H1 (cell line): ENCODE measurements around the gene NFATC4.

ENCODE experiments used
- HDAC2 ChIP-seq, 2 experiments: fragments of 300-600 bp in 1 of 2; sonication (generic) in 1 of 2; IDR thresholded peaks; 2 replicates each; pipeline ENCODE4 v1.6.1; 2011 to 2012; ENCODE audit warnings: low read depth in 2 of 2, low read length in 2 of 2, mild to moderate bottlenecking in 2 of 2, moderate library complexity in 2 of 2, borderline replicate concordance in 1 of 2, inconsistent platforms in 1 of 2
- MAFK ChIP-seq: IDR thresholded peaks from 2 replicates; pipeline ENCODE4 v1.6.1; 2012; ENCODE audit warnings: low read depth, mild to moderate bottlenecking, improper control_type of control experiment, low read length
- PHF8 ChIP-seq: fragments of 200-600 bp; sonication (generic); conservative IDR thresholded peaks from 2 replicates; pipeline ENCODE4 v1.7.1; 2012; ENCODE audit warnings: low read depth, mild to moderate bottlenecking, inconsistent platforms, low read length, moderate library complexity
- POLR2A ChIP-seq, 2 experiments: IDR thresholded peaks; 1 replicate in 1 of 2; 2 replicates in 1 of 2; pipeline ENCODE4 v1.6.1; 2011; ENCODE audit warnings: low read depth in 2 of 2, low read length in 2 of 2, mild to moderate bottlenecking in 2 of 2; ENCODE audit errors: control extremely low read depth in 1 of 2
- POLR2AphosphoS5 ChIP-seq: IDR thresholded peaks from 2 replicates; pipeline ENCODE4 v1.6.1; 2011; ENCODE audit warnings: low read depth, low read length
- RAD21 ChIP-seq, 2 experiments: IDR thresholded peaks in 1 of 2; conservative IDR thresholded peaks in 1 of 2; 2 replicates each; pipeline ENCODE4 v1.6.1; 2011; ENCODE audit warnings: low read depth in 2 of 2, low read length in 2 of 2, improper control_type of control experiment in 1 of 2, inconsistent platforms in 1 of 2, mild to moderate bottlenecking in 1 of 2, moderate library complexity in 1 of 2
- TEAD4 ChIP-seq: IDR thresholded peaks from 2 replicates; pipeline ENCODE4 v1.6.1; 2012; ENCODE audit warnings: low read depth, low read length, inconsistent platforms, mixed read lengths
- TF ChIP-seq, protein P1 (sequence below), 3 experiments: IDR thresholded peaks; 1 replicate in 2 of 3; 2 replicates in 1 of 3; pipeline versions ENCODE4 v1.5.1 to v1.6.1; 2011; ENCODE audit warnings: low read length in 3 of 3, mild to moderate bottlenecking in 3 of 3, inconsistent platforms in 2 of 3, low read depth in 1 of 3, moderate library complexity in 1 of 3; ENCODE audit not compliant: insufficient read depth in 1 of 3; ENCODE audit errors: control extremely low read depth in 1 of 3

GRCh38 chr14:24325041-24325530 is 42.9 kb upstream of the NFATC4 start:
- TF ChIP-seq PHF8: no peak
- TF ChIP-seq RAD21 (IDR thresholded peaks at IDR 0.05 in 1 of 2, conservative IDR thresholded peaks at IDR 0.05 in 1 of 2; ENCODE audit: low read depth in 2 of 2, low read length in 2 of 2): no peak
- TF ChIP-seq, protein P1, sequence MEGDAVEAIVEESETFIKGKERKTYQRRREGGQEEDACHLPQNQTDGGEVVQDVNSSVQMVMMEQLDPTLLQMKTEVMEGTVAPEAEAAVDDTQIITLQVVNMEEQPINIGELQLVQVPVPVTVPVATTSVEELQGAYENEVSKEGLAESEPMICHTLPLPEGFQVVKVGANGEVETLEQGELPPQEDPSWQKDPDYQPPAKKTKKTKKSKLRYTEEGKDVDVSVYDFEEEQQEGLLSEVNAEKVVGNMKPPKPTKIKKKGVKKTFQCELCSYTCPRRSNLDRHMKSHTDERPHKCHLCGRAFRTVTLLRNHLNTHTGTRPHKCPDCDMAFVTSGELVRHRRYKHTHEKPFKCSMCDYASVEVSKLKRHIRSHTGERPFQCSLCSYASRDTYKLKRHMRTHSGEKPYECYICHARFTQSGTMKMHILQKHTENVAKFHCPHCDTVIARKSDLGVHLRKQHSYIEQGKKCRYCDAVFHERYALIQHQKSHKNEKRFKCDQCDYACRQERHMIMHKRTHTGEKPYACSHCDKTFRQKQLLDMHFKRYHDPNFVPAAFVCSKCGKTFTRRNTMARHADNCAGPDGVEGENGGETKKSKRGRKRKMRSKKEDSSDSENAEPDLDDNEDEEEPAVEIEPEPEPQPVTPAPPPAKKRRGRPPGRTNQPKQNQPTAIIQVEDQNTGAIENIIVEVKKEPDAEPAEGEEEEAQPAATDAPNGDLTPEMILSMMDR (IDR thresholded peaks at IDR 0.05; ENCODE audit: control extremely low read depth in 1 of 3, insufficient read depth in 1 of 3, low read depth in 1 of 3, low read length in 3 of 3): no peak
- TF ChIP-seq HDAC2 (IDR thresholded peaks at IDR 0.05; ENCODE audit: borderline replicate concordance in 1 of 2, low read depth in 2 of 2, low read length in 2 of 2): no peak
- no peak for TF ChIP-seq TEAD4
- TF ChIP-seq MAFK: no peak
- TF ChIP-seq POLR2A (IDR thresholded peaks at IDR 0.05; ENCODE audit: control extremely low read depth in 1 of 2, low read depth in 2 of 2, low read length in 2 of 2): no peak
- TF ChIP-seq POLR2AphosphoS5: no peak
